SH-SY5Y (cell line): ENCODE data around the gene DMBX1.

ENCODE experiments used
- GATA2 ChIP-seq: IDR thresholded peaks from 2 replicates; pipeline ENCODE4 v1.6.1; 2011; ENCODE audit warnings: mild to moderate bottlenecking, low read depth, low read length
- GATA3 ChIP-seq: IDR thresholded peaks from 2 replicates; pipeline ENCODE4 v1.6.1; 2011; ENCODE audit warnings: low read depth, mild to moderate bottlenecking, low read length, moderate library complexity

DNA sequence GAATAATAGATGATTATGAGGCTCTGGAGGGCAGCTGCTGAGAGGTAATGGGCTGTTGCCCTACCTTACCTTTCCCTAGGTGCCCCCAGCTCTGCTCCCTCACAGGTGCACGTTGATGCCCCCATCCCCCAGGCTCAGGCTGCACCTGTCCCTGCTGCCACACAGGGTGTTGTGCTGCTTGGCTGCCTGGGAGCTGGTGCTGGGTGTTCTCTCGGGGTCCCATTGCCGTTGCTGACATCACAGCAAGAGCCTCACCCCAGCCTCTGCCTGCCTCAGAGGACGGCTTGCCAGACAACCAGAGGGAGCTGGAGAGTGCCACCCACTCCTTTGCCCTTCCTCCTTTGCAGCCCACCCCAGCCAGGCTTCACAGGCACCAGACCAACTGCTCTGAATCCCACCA is 31.4 kb upstream of the DMBX1 start:
- TF ChIP-seq GATA3 (no peak), GATA2 (no peak)
